ENCODE results near the gene FGD2. TPM values are rescaled to one million over a fixed set of nuclear protein-coding genes. Genes with fewer than 3 reads are reported as not detected.
A peak's percentile ranks its signal among the peaks of the same experiment; 100 is the strongest.

The FGD2 gene
- total RNA-seq, 1 donor from 2014 or later, result not detected

GRCh38 chr6:36977470-36977941, 27.9 kb upstream of the FGD2 start:
- TF ChIP-seq CTCF (IDR thresholded peaks at IDR 0.05), result peak; percentile 58
- Mint-ChIP-seq H3K36me3 (ENCODE audit: low read depth) (peaks cover 41% of the 10 kb centered on the region), H3K27me3 (ENCODE audit: low read depth) (no peaks in the 10 kb centered on the region), H3K9me3 (ENCODE audit: low read depth) (no peaks in the 10 kb centered on the region), H3K4me3 (ENCODE audit: unreplicated experiment) (no peak overlapping the region), H3K4me1 (ENCODE audit: low read depth) (peaks cover 32% of the 10 kb centered on the region), H3K27ac (ENCODE audit: unreplicated experiment) (no peak overlapping the region)
- peak; percentile 68 for DNase-seq (ENCODE audit: low spot score)

- Mint-ChIP-seq H3K27me3 (ENCODE audit: low read depth) (no peaks in the 10 kb centered on the region), H3K27ac (ENCODE audit: unreplicated experiment) (peak overlapping the region; percentile 2), H3K4me1 (ENCODE audit: low read depth) (peaks cover 32% of the 10 kb centered on the region), H3K9me3 (ENCODE audit: low read depth) (no peaks in the 10 kb centered on the region), H3K4me3 (ENCODE audit: unreplicated experiment) (no peak overlapping the region), H3K36me3 (ENCODE audit: low read depth) (peaks cover 35% of the 10 kb centered on the region)
- no peak for TF ChIP-seq CTCF (IDR thresholded peaks at IDR 0.05)
- DNase-seq (ENCODE audit: low spot score), result peak; percentile 28
Measured at GRCh38 chr6:36978421-36979346, 26.8 kb upstream of the FGD2 start.

GRCh38 chr6:36979347-36979742, 26.1 kb upstream of the FGD2 start:
- no peaks in the 10 kb centered on the region for H3K9me3 Mint-ChIP-seq (ENCODE audit: low read depth)
- peak; percentile 74 for TF ChIP-seq CTCF (IDR thresholded peaks at IDR 0.05)
- no peak for DNase-seq (ENCODE audit: low spot score)
- H3K27ac Mint-ChIP-seq (ENCODE audit: unreplicated experiment), result peak overlapping the region; percentile 42
- peaks cover 32% of the 10 kb centered on the region for H3K4me1 Mint-ChIP-seq (ENCODE audit: low read depth)
- peaks cover 32% of the 10 kb centered on the region for H3K36me3 Mint-ChIP-seq (ENCODE audit: low read depth)
- no peaks in the 10 kb centered on the region for H3K27me3 Mint-ChIP-seq (ENCODE audit: low read depth)
- H3K4me3 Mint-ChIP-seq (ENCODE audit: unreplicated experiment), result no peak overlapping the region

- peak overlapping the region; percentile 18 for H3K27ac Mint-ChIP-seq (ENCODE audit: unreplicated experiment)
Measured at GRCh38 chr6:36980129-36980528, 25.3 kb upstream of the FGD2 start.

More at GRCh38 chr6:36980129-36980528, 25.3 kb upstream of the FGD2 start:
- H3K4me1 Mint-ChIP-seq (ENCODE audit: low read depth), result peaks cover 32% of the 10 kb centered on the region
- H3K27me3 Mint-ChIP-seq (ENCODE audit: low read depth), result no peaks in the 10 kb centered on the region
- no peak for TF ChIP-seq CTCF (IDR thresholded peaks at IDR 0.05)
- DNase-seq (ENCODE audit: low spot score), result no peak
- no peaks in the 10 kb centered on the region for H3K9me3 Mint-ChIP-seq (ENCODE audit: low read depth)
- H3K36me3 Mint-ChIP-seq (ENCODE audit: low read depth), result peaks cover 26% of the 10 kb centered on the region
- no peak overlapping the region for H3K4me3 Mint-ChIP-seq (ENCODE audit: unreplicated experiment)

Data from chondrocyte (in vitro differentiated cells).